BE2C (cell line): Measurements from ENCODE around the gene MAP3K13.
"Not testable (repeated sequence)": the region's sequence is repeated elsewhere in the genome, so short reads cannot be mapped to it uniquely, and the experiment has no call there.

Experiments
- DNase-seq: peaks from one replicate; pipeline ENCODE4 v3.0.0-alpha.2; 2020
- H3K27me3 ChIP-seq: fragments of 250-450 bp; sonication (Bioruptor Pico); 2 replicates; pipeline ENCODE4 v1.5.1; 2020; ENCODE audit warnings: mild to moderate bottlenecking
- H3K36me3 ChIP-seq: fragments of 250-450 bp; sonication (Bioruptor Pico); 2 replicates; pipeline ENCODE4 v1.5.1; 2020; ENCODE audit warnings: mild to moderate bottlenecking
- H3K4me1 ChIP-seq: fragments of 250-450 bp; sonication (Bioruptor Pico); 2 replicates; pipeline ENCODE4 v1.5.1; 2020
- H3K4me3 ChIP-seq: 2 replicates; pipeline ENCODE4 v1.5.1; 2011; ENCODE audit warnings: low read depth, low read length
- H3K9me3 ChIP-seq: fragments of 250-450 bp; sonication (Bioruptor Pico); 2 replicates; pipeline ENCODE4 v1.5.1; 2020
- CTCF ChIP-seq: IDR thresholded peaks from 2 replicates; pipeline ENCODE4 v1.5.1; 2012; ENCODE audit warnings: mild to moderate bottlenecking, low read depth, low read length

The MAP3K13 gene

GRCh38 chr3:185382154-185382553, 19.2 kb downstream of the MAP3K13 start:
- H3K27me3 ChIP-seq, result no peaks in the 10 kb centered on the region
- no peak for TF ChIP-seq CTCF
- no peaks in the 10 kb centered on the region for H3K4me1 ChIP-seq
- no peak overlapping the region for H3K4me3 ChIP-seq
- H3K9me3 ChIP-seq, result peaks cover 7% of the 10 kb centered on the region; the same call in 1 of the 2 replicates
- no peak for DNase-seq
- H3K36me3 ChIP-seq, result no peaks in the 10 kb centered on the region

GRCh38 chr3:185386515-185386914, 23.6 kb downstream of the MAP3K13 start:
- H3K27me3 ChIP-seq, H3K36me3 ChIP-seq, H3K9me3 ChIP-seq, H3K4me1 ChIP-seq, DNase-seq, H3K4me3 ChIP-seq: not testable (repeated sequence)

GRCh38 chr3:185387646-185388045, 24.7 kb downstream of the MAP3K13 start:
- TF ChIP-seq CTCF, result no peak
- Histone ChIP-seq H3K36me3 (no peaks in the 10 kb centered on the region), H3K9me3 (peaks cover 7% of the 10 kb centered on the region; the same call in 1 of the 2 replicates)

GRCh38 chr3:185393055-185393454, 30.1 kb downstream of the MAP3K13 start:
- peaks cover 16% of the 10 kb centered on the region for H3K4me1 ChIP-seq
- H3K9me3 ChIP-seq, result no peaks in the 10 kb centered on the region
- no peak for DNase-seq
- TF ChIP-seq CTCF, result no peak
- H3K27me3 ChIP-seq, result no peaks in the 10 kb centered on the region
- no peak overlapping the region for H3K4me3 ChIP-seq
- no peaks in the 10 kb centered on the region for H3K36me3 ChIP-seq

More at GRCh38 chr3:185387646-185388045, 24.7 kb downstream of the MAP3K13 start:
- Histone ChIP-seq H3K27me3 (no peaks in the 10 kb centered on the region), H3K4me1 (peaks cover 4% of the 10 kb centered on the region), H3K4me3 (no peak overlapping the region)
- DNase-seq, result no peak

GRCh38 chr3:185397676-185398075, 34.7 kb downstream of the MAP3K13 start:
- no peaks in the 10 kb centered on the region for H3K9me3 ChIP-seq
- peak; percentile 37 for DNase-seq

GRCh38 chr3:185399737-185400667, 37.1 kb downstream of the MAP3K13 start:
- H3K27me3 ChIP-seq, result no peaks in the 10 kb centered on the region
- no peak overlapping the region for H3K4me3 ChIP-seq
- H3K4me1 ChIP-seq, result peaks cover 39% of the 10 kb centered on the region
- no peaks in the 10 kb centered on the region for H3K9me3 ChIP-seq
- no peak for DNase-seq
- no peaks in the 10 kb centered on the region for H3K36me3 ChIP-seq
- no peak for TF ChIP-seq CTCF

More at GRCh38 chr3:185397676-185398075, 34.7 kb downstream of the MAP3K13 start:
- H3K27me3 ChIP-seq, result no peaks in the 10 kb centered on the region
- H3K4me3 ChIP-seq, result no peak overlapping the region
- no peaks in the 10 kb centered on the region for H3K36me3 ChIP-seq
- H3K4me1 ChIP-seq, result peaks cover 35% of the 10 kb centered on the region
- no peak for TF ChIP-seq CTCF
